ENCODE measurements around the gene EFCAB7.
A peak's percentile ranks its signal among the peaks of the same experiment; 100 is the strongest.

EFCAB7 gene

GRCh38 chr1:63603810-63604209 is 80.5 kb downstream of the EFCAB7 start:
- DNase-seq (no peak), ATAC-seq (no peak)

DNA sequence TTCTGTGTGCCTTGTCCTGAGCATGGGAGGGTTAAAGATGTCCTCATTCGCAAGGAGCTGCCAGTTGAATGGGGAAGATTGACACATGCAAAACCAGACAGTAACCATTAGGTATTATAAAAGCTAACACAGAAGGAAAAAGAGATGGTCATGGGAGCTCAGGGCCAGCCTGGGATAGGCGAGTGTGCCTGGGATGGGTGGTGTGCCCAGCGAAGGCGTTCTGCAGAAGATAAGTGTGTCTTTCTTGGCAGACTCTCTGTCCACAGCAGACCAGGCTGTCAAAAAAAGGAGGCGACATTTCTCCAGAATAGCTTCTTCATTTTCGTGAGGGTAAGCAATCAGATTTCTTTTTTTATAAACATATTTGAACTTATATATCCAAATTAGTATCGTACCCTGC is 84.0 kb downstream of the EFCAB7 start:
- ATAC-seq (no peak), DNase-seq (no peak)

- DNase-seq = no peak
- no peak for ATAC-seq
Observed at GRCh38 chr1:63611231-63611630, 87.9 kb downstream of the EFCAB7 start.

DNA sequence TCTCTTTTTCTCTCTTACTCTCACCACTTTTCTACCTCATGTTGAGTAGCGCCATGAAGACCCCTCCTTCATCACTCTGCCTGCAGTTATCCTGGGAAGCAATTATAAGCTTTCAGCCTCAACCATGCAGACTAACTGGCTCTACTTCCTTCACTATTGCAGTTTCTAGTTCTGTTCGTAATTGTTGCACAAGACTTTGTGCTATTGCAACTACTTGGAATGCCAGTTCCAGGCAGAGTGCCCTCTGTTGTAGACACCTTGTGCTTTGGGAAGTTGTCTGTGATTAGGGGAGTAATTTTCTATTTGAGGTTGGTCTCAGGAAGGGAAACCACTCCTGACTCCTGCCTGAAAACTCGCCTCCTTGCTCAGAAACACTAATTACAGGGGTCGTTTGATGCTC is 89.2 kb downstream of the EFCAB7 start:
- ATAC-seq (no peak), DNase-seq (no peak)

DNA sequence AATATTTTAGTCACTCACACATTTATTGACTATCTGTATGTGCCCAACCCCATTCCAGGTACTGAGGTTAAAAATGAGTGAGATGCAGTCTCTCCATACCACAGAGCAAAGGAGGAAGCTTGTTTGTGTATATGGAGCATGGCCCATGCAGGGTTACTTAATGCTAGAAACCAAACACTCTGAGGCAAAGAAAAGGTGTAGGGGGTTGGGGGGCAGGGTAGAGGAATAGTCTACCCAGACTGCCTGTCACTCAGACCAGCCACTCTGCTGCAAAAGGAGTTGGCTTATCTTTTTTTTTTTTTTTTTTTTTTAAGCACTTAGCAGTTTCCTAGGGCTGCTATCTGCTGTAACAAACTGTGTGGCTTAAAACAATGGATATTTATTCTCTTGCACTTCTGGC is 89.6 kb downstream of the EFCAB7 start:
- ATAC-seq (no peak), DNase-seq (no peak)

- peak; percentile 58 for DNase-seq
- peak; percentile 75 for ATAC-seq
Observed at GRCh38 chr1:63615768-63616420, 92.6 kb downstream of the EFCAB7 start.

DNA sequence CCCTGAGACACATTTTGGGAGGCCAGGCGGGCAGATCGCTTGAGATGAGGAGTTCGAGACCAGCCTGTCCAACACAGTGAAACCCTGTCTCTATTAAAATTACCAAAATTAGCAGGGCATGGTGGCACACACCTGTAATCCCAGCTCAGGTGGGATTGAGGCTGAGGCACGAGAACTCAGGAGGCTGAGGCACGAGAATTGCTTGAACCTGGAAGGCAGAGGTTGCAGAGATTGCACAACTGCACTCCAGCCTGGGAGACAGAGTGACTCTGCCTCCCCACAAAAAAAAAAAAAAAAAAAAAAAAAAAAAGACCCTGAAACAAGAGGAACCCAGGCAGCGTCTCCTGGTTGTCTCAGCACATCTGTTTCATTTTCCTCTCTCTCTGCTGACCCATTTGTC is 94.1 kb downstream of the EFCAB7 start:
- DNase-seq (no peak), ATAC-seq (no peak)

GRCh38 chr1:63618011-63618410 is 94.7 kb downstream of the EFCAB7 start:
- ATAC-seq = no peak
- no peak for DNase-seq

DNA sequence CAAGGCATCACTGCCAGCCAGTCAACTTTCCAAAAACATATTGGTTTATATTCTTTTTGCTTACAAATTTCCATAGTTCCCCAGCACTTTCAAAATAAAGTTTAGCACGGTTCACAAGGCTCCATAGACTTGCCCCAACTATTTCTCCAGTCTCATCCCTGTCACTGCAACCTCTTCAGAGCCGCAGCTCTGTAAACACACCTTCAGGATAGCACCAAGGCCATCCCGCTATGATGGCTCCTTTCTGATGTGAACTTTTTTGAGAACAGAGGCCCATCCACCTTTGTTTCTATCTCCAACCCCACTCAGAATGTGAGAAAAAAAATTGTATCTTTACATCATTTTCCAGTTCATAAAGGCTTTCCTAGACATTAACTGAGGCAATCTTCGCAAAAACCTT is 96.2 kb downstream of the EFCAB7 start:
- ATAC-seq = no peak
- no peak for DNase-seq

GRCh38 chr1:63620671-63621070 is 97.3 kb downstream of the EFCAB7 start:
- DNase-seq = no peak
- no peak for ATAC-seq

GRCh38 chr1:63621075-63621474 is 97.8 kb downstream of the EFCAB7 start:
- ATAC-seq (no peak), DNase-seq (no peak)

GRCh38 chr1:63621698-63622097 is 98.4 kb downstream of the EFCAB7 start:
- ATAC-seq (no peak), DNase-seq (no peak)
